Activated CD4-positive, alpha-beta T cell treated with anti-CD3 and anti-CD28 coated beads, Interleukin-2, amount 50 U/mL, for 4 hours (primary cell): ENCODE results near the gene PKD1L1.
"Not testable (repeated sequence)": the region's sequence is repeated elsewhere in the genome, so short reads cannot be mapped to it uniquely, and the experiment has no call there.

Experiments
- DNase-seq, 2 experiments: peaks; one replicate each; pipeline ENCODE4 v3.0.0-alpha.2; 2020

PKD1L1 gene

GRCh38 chr7:47758546-47758945 is 189.7 kb downstream of the PKD1L1 start:
- no peak for DNase-seq

DNA sequence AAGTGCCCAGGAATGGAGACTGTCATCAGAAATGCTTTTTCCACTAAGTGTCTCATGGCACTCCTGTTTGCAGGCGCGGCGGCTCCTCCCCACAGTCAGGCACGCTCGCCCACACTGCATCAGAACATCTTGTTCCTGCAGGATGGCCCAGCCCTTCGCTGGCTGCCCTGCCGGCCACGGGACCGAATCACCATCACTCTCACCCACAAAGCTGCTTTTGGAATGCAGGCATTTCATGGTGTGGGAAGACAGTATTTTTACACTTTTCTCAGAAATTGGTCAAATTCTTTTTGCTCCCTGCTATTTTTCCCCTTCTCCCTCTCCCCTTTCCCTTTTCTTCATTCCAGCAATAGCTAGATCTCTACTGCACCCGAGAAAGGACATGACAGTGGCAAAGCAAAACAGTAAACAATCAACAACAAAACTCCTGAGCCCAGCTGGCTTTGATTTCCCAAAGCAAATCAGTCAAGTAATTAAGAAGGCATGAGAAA is 190.3 kb downstream of the PKD1L1 start:
- no peak for DNase-seq

GRCh38 chr7:47756636-47757035 is 191.6 kb downstream of the PKD1L1 start:
- no peak for DNase-seq

GRCh38 chr7:47755248-47755647 is 193.0 kb downstream of the PKD1L1 start:
- DNase-seq = no peak

GRCh38 chr7:47751724-47752123 is 196.5 kb downstream of the PKD1L1 start:
- DNase-seq = not testable (repeated sequence)

DNA sequence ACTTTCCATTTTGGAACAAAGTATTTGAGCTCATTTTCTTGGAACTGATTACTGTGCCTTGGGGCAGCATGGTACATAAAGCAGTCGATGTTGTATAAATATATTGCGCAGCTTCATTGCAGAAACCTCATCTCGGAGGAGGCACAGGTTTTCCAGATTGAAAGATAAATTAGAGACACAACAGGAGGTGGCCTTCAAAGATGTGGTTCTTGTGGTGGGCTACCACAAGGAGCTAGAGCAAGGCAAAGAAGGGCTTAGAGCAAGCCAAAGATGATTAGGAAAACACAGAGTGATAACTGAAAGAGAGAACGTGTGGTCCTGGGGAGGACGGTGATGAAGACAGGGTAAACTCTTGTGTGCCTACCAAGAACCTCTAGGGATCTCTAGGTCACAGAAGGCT is 197.2 kb downstream of the PKD1L1 start:
- no peak for DNase-seq

- DNase-seq = no peak
These were observed 200.2 kb downstream of the PKD1L1 start for GRCh38 chr7:47748041-47748440.

GRCh38 chr7:47747160-47747559 is 201.1 kb downstream of the PKD1L1 start:
- DNase-seq = no peak

GRCh38 chr7:47746468-47746867 is 201.8 kb downstream of the PKD1L1 start:
- DNase-seq = no peak

- DNase-seq = no peak
These were observed 203.4 kb downstream of the PKD1L1 start for GRCh38 chr7:47744883-47745282.

DNA sequence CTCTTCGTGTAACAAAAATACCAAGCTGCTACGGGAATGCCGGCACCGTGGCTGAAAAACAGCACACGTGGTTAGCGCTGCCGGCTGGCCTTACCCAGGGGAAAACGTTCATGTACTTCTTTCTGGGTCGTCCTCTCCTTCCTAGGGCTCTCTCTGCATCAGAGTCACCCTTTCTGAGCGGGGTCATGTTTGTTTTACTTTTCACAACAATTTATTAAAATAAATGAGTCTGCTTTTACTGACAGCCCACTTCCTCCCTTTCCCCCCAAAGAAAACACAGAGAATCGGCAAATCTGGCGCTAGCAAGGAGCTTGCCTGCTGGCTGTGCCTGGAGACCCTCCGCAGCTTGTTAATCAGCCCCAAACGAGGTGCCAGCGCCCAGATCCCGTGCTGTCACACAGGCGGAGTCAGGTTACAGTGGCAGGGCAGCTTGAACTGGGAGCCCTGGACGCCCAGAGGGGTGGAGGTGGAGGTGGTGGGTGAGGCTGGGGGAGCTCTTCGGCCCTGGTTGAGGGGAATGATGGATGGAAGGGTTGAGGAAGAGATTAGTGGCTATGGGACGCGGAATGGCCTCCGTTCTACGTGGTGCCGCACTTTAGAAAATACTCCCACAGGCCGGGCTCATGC is 204.2 kb downstream of the PKD1L1 start:
- DNase-seq = no peak

DNA sequence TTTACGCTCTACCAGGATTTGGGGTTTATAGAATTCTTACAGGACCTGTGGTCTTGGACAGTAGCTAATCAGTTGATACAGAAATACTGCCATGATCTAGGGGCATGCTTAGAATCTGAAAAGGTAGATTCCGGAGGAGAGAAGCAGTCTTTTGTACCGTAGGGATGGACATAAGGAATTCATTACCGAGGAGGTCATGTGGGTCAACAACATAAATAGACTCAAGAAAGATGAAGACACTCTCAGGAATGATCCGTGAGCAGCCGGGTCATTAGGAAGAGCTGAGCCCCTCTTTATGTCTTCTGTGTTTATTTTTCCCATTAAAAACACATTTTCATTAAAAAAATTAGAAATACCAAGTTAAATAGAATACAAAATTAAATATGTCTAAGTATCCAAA is 206.3 kb downstream of the PKD1L1 start:
- DNase-seq = no peak

- DNase-seq = no peak
These were observed 208.4 kb downstream of the PKD1L1 start for GRCh38 chr7:47739891-47740290.

GRCh38 chr7:47739301-47739875 is 208.9 kb downstream of the PKD1L1 start:
- DNase-seq = no peak

DNA sequence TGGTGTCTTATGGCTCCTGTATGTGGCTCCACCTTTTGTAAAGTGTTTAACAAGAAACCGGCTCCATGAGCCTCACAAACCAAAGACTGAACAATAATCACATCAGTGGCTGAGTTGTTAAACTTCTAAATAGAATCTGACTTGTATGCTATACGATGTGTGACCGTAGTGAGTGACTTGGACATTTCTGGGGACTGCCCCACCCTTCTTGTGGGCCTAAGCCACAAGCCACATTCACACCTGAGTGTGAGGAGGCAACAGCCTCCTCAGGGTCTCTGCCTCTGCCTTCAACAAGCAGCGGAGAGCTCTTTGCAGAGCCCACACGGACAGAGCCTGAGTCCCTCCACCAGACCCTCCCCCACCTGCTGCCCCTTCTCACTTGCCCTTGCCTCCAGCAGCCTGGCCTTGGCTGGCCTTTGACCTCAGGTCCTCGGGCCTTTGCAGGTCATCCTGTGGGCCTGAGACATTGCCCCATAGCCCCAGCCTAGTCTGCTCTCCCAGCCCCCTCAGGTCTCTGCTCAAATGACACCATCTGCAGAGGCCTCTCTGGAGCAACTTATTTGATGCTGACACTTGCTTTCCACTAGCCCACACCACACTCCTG is 209.6 kb downstream of the PKD1L1 start:
- no peak for DNase-seq

GRCh38 chr7:47737601-47738000 is 210.7 kb downstream of the PKD1L1 start:
- no peak for DNase-seq

DNA sequence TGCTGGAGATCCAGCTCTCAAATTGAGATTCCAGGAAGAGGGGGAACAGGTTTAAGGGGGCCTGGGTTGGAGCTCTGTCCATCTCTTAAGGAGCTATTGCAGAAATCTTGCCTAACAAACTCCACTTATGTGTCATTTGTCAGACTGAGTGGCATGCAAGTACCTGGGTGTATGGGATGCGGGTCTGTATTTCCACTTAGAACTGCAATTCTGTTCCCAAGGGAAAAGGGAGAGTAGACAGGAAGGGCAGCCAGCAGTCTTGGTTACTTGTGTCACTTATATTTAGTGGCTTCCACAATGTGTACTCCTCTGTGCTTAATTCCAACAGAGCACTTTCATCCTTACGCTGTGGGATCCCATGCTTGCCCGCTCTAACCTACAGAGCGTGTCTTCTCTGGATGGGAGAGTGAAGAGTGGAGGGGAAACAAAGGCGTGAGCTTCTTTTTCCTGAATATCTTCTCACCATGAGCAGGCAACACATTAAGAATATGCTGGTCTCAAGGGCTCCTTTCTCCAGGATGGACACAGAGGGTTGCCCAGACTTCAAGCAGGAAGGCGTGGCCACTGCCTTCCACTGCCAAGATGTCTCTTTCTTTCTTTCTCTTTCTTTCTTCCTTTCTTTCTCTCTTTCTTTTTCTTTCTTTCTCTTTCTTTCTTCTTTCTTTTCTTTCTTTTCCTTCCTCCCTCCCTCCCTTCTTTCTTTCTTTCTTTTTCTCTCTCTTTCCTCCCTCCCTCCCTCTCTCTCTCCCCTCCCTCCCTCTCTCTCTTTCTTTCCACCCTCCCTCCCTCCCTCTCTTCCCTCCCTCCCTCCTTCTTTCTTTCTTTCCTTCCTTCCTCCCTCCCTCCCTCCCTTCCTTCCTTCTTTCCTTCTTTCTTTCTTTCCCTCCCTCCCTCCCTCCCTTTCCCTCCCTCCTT is 212.6 kb downstream of the PKD1L1 start:
- DNase-seq = no peak

DNA sequence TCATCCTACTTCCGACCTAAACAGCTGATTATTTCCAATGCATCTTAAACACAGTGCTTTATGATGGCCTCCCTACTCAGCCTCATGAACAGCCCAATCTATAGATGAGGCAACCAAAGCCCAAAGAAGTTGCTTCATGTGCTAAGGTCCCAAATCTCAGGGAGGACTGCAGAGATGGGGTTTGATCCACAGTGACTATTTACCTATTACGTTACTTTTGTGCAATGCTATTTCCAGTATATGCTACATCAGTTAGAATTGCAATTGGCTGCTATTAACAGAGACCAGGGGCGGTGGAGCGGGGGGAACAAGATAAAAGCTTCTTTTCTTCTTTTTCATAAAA is 213.3 kb downstream of the PKD1L1 start:
- no peak for DNase-seq

GRCh38 chr7:47734287-47734948 is 213.8 kb downstream of the PKD1L1 start:
- DNase-seq = no peak

DNA sequence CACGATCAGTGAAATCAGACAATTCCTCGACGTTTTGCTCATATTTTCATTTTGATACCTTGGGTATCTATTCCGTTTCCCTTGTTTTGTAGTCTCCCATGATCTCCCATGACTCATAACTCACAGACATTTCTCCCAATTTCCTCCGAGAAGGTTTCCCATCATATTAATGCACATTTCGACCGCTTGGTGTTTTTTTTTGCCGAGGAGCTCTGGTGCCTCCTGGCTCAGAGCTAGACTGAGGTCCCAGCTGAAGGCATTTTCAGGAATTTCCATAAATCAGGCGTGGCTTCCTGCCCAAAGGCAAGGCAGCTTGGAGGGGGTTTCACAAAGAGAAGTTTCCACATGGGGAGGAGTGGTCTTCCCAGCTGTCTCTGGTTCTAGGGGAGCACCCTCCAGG is 218.1 kb downstream of the PKD1L1 start:
- no peak for DNase-seq

GRCh38 chr7:47726047-47726726 is 222.1 kb downstream of the PKD1L1 start:
- DNase-seq = no peak

- DNase-seq = no peak
These were observed 223.1 kb downstream of the PKD1L1 start for GRCh38 chr7:47725031-47725780.
